SU-DHL-6 (cell line): ENCODE data around the gene AMHR2.
A peak's percentile ranks its signal among the peaks of the same experiment; 100 is the strongest.

Experiments used
- H2AFZ ChIP-seq: fragments of 200-600 bp; sonication (generic); 2 replicates; pipeline ENCODE4 v1.6.1; 2014; ENCODE audit warnings: low read depth, mild to moderate bottlenecking, moderate library complexity, mixed read lengths, antibody characterized with exemption, low read length; ENCODE audit not compliant: severe bottlenecking
- H3F3A ChIP-seq: fragments of 200-600 bp; shearing (Covaris generic); 2 replicates; pipeline ENCODE4 v1.6.0; 2016; ENCODE audit warnings: antibody characterized with exemption, mild to moderate bottlenecking; ENCODE audit not compliant: insufficient read depth
- H3K27ac ChIP-seq: fragments of 200-600 bp; sonication (generic); 2 replicates; pipeline ENCODE4 v1.5.1; 2016; ENCODE audit warnings: low read depth, mild to moderate bottlenecking, low read length, moderate library complexity, mixed read lengths
- H3K27me3 ChIP-seq: fragments of 200-600 bp; sonication (generic), shearing (Covaris generic); 2 replicates; pipeline ENCODE4 v1.6.0; 2014; ENCODE audit warnings: mild to moderate bottlenecking, low read length
- H3K36me3 ChIP-seq: fragments of 200-600 bp; sonication (generic); 2 replicates; pipeline ENCODE4 v1.6.1; 2014; ENCODE audit warnings: mild to moderate bottlenecking, low read length, mixed read lengths
- H3K4me2 ChIP-seq: fragments of 300-600, 200-600 bp; shearing (Covaris generic), sonication (generic); 2 replicates; pipeline ENCODE4 v1.6.0; 2014; ENCODE audit warnings: low read length, low read depth, mild to moderate bottlenecking; ENCODE audit not compliant: poor library complexity, severe bottlenecking
- H3K4me3 ChIP-seq: fragments of 200-600 bp; sonication (generic); 2 replicates; pipeline ENCODE4 v1.5.1; 2014; ENCODE audit warnings: antibody characterized with exemption, low read length, mild to moderate bottlenecking, mixed read lengths; ENCODE audit not compliant: insufficient read depth, poor library complexity, severe bottlenecking
- H3K79me2 ChIP-seq: fragments of 200-600 bp; sonication (generic); 2 replicates; pipeline ENCODE4 v1.6.1; 2014; ENCODE audit warnings: mild to moderate bottlenecking, low read length, moderate library complexity; ENCODE audit not compliant: insufficient read depth
- H3K9ac ChIP-seq: fragments of 200-600 bp; sonication (generic); 2 replicates; pipeline ENCODE4 v1.7.0; 2014; ENCODE audit warnings: mild to moderate bottlenecking, low read length
- H3K9me2 ChIP-seq: fragments of 200-600 bp; sonication (generic); replicated peaks from 2 replicates; pipeline ENCODE4 v1.6.1; 2014; ENCODE audit warnings: low read length; ENCODE audit not compliant: insufficient read depth
- H3K9me3 ChIP-seq: fragments of 200-600 bp; sonication (generic); 2 replicates; pipeline ENCODE4 v1.6.1; 2014; ENCODE audit warnings: low read length, mixed read lengths; ENCODE audit not compliant: insufficient read depth
- H4K20me1 ChIP-seq: fragments of 200-600 bp; sonication (generic); 2 replicates; pipeline ENCODE4 v1.6.1; 2014; ENCODE audit warnings: low read depth, mild to moderate bottlenecking, antibody characterized with exemption, low read length, moderate library complexity, mixed read lengths
- CTCF ChIP-seq: fragments of 200-600 bp; sonication (generic); IDR thresholded peaks from one replicate; pipeline ENCODE4 v1.5.1; 2017; ENCODE audit warnings: antibody characterized with exemption, mild to moderate bottlenecking, low read length, moderate library complexity; ENCODE audit not compliant: insufficient read depth, poor library complexity, severe bottlenecking
- EZH2phosphoT487 ChIP-seq: fragments of 200-600 bp; sonication (generic), shearing (Covaris generic); conservative IDR thresholded peaks from 2 replicates; pipeline ENCODE4 v1.6.1; 2018; ENCODE audit warnings: mild to moderate bottlenecking, antibody characterized with exemption, low read length, moderate library complexity, mixed read lengths

Gene AMHR2

GRCh38 chr12:53453953-53454640 is 30.4 kb downstream of the AMHR2 start:
- Histone ChIP-seq H3K9ac (peak overlapping the region; percentile 99), H3K9me3 (no peaks in the 10 kb centered on the region), H3K9me2 (no peaks in the 10 kb centered on the region), H3K36me3 (peaks cover 51% of the 10 kb centered on the region), H3F3A (peaks cover 34% of the 10 kb centered on the region), H3K4me2 (peak overlapping the region; percentile 97), H2AFZ (no peak overlapping the region), H4K20me1 (peaks cover 32% of the 10 kb centered on the region), H3K27me3 (no peaks in the 10 kb centered on the region), H3K27ac (no peak overlapping the region), H3K79me2 (peaks cover 60% of the 10 kb centered on the region), H3K4me3 (peak overlapping the region; percentile 99)
- no peak for TF ChIP-seq EZH2phosphoT487
- no peak for TF ChIP-seq CTCF

- no peak overlapping the region for H3K27ac ChIP-seq
- H2AFZ ChIP-seq, result no peak overlapping the region
- H4K20me1 ChIP-seq, result peaks cover 37% of the 10 kb centered on the region
- H3K9ac ChIP-seq, result no peak overlapping the region
- H3K36me3 ChIP-seq, result peaks cover 57% of the 10 kb centered on the region
- H3K79me2 ChIP-seq, result peaks cover 66% of the 10 kb centered on the region
- TF ChIP-seq CTCF (no peak), EZH2phosphoT487 (no peak)
- H3K27me3 ChIP-seq, result no peaks in the 10 kb centered on the region
- no peaks in the 10 kb centered on the region for H3K9me2 ChIP-seq
- no peaks in the 10 kb centered on the region for H3K9me3 ChIP-seq
- H3K4me3 ChIP-seq, result no peak overlapping the region
- H3F3A ChIP-seq, result peaks cover 34% of the 10 kb centered on the region
- no peak overlapping the region for H3K4me2 ChIP-seq
Observed at GRCh38 chr12:53454707-53455106, 31.1 kb downstream of the AMHR2 start.

- Histone ChIP-seq H4K20me1 (peaks cover 52% of the 10 kb centered on the region), H3K4me2 (no peak overlapping the region)
Observed at GRCh38 chr12:53456654-53457366, 33.2 kb downstream of the AMHR2 start.

More at GRCh38 chr12:53456654-53457366, 33.2 kb downstream of the AMHR2 start:
- Histone ChIP-seq H3K4me3 (no peak overlapping the region), H3K9ac (no peak overlapping the region), H2AFZ (no peak overlapping the region), H3F3A (peaks cover 32% of the 10 kb centered on the region; the same call in 1 of the 2 replicates), H3K27ac (no peak overlapping the region), H3K9me3 (no peaks in the 10 kb centered on the region), H3K79me2 (peaks cover 85% of the 10 kb centered on the region), H3K36me3 (peaks cover 78% of the 10 kb centered on the region), H3K9me2 (no peaks in the 10 kb centered on the region), H3K27me3 (no peaks in the 10 kb centered on the region)
- TF ChIP-seq CTCF (no peak), EZH2phosphoT487 (no peak)
